NOMO-1 treated with DMSO at 0.1 percent for 48 hours (cell line): ENCODE data around the gene PITPNM3.
"Not testable (repeated sequence)": the region's sequence is repeated elsewhere in the genome, so short reads cannot be mapped to it uniquely, and the experiment has no call there.

Experiments used
- DNase-seq: peaks from one replicate; lab custom pipeline; 2025; ENCODE audit not compliant: unreplicated experiment; lab: John Stamatoyannopoulos, UW

PITPNM3 gene

DNA sequence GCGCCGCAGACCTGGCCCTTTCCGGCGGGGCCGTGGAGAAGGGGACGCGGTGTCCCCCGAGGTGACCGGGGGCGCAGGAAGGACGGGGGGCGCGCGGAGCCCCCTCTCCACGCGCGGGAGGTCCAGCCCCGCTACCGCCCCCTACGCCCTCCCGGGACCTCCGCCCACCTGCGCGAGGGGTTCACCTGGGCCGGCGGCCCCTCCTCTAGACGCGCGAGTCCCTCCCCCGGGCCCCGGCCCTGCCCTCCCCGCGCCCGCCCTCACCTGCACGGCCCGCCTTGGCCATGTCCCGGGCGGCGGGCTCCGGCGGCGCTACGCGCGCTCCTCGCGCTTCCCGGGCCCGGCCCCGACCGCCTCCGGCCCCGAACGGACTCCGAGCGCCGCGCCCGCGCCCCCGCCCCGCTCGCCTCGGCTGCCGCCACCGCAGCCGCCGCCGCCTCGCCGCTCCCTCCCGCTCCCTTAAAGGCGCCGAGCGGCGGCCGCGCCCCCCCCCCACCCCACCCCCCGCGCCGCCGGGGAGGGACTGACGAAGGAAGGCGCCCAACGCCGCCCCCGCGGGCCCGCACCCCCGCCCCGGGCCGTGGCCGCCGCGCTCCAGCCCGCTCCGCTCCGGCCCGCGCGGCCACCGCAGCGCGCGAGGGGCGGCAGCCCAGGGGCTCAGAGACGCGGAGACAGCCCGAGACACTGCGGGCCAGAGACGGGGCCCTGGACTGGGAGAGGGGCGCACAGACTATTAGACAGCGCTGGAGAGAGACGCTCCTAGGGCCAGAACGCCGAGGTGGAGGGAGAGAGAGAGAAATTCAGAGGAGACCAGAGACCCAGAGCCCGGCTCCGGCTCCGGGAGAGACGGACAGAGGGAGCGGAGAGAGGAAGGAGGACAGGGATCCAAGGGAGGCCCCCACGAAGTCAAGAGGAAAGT is at the start of gene PITPNM3:
PITPNM3 (minus strand) TSS at position 435 of the 919 bp plus-strand sequence; CDS start at position 286, 149 bp downstream.
- no peak for DNase-seq

GRCh38 chr17:6605142-6605541 is 48.8 kb upstream of the PITPNM3 start:
- no peak for DNase-seq

DNA sequence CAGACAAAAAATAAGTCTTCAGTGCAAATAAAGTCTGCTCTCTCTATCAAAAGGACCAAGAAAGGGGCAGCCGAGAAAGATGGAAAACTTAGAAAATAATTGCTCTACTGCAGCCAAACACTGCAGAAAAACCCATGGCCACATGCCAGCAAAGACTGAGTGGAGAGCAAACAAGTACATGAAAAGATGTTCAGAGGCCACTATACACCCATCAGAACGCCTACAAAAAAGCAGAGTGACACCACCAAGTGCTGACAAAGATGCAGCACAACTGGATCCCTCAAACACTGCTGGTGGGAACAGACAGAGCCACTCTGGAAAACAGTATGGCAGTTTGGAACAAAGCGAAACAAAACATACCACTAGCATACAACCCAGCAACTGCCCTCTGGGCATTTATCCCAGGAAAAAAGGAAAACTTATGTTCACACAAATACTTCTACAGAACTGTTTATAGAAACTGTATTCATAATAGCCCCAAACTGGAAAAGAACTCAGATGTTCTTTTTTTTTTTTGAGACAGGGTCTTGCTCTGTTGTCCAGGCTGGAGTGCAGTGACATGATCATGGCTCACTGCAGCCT is 47.5 kb upstream of the PITPNM3 start:
- DNase-seq = no peak

- DNase-seq = no peak
Measured at GRCh38 chr17:6602141-6602540, 45.8 kb upstream of the PITPNM3 start.

- peak; percentile 85 for DNase-seq
Measured at GRCh38 chr17:6599364-6599763, 43.0 kb upstream of the PITPNM3 start.

DNA sequence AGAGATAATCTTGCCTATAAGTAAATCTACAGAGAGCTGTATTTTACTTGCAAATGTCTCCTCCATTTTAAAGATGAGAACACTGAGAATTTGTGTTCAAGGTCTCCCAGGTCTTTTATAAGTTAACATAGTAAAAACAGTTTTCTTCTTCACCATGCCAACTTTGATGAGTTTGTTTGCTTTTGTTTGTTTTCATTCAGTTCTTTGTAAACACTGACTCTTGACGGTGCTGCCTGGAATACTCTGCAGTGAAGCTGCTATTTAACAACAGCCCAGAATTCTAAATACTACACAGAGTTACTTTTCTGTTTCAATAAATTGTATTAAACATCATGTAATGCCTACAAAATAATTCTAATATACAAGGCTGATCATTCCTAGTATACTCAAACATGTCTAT is 41.4 kb upstream of the PITPNM3 start:
- DNase-seq = no peak

DNA sequence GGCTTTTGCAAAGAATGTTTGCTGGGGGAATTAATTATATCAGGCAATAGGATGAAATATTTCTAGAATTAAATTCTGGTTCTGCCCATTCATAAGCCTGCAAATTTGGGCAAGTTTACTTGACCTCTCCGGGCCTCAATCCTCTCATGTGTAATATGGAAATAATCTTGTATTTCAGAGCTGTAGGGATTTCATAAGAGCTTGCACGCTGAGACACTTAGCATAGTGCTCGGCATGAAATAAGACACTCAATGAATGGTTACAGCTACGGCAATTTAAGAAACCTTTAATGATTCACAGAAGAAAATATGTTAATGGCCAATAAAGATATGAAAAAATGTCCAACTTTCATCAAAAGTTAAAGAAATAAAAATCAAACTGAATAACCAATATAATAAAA is 40.6 kb upstream of the PITPNM3 start:
- no peak for DNase-seq

GRCh38 chr17:6596511-6596910 is 40.2 kb upstream of the PITPNM3 start:
- no peak for DNase-seq

DNA sequence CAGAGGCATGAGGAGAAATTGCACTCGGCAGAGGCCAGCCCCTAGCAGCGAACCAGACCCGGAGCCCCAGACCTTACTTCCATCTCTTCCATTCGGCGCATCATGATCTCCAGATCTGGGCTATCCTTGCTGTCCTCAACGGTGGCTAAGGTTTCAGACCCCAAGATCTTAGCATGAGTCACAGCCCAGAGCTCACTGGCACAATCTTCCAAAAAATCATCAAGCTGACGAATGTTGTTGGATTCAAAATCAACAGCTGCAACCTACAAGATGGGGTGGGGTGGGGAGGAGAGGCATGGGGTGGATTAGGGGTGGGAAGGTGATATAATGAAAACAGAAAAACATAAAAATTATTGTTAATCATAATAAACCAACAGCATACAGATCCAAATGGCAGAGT is 39.7 kb upstream of the PITPNM3 start:
- no peak for DNase-seq

DNA sequence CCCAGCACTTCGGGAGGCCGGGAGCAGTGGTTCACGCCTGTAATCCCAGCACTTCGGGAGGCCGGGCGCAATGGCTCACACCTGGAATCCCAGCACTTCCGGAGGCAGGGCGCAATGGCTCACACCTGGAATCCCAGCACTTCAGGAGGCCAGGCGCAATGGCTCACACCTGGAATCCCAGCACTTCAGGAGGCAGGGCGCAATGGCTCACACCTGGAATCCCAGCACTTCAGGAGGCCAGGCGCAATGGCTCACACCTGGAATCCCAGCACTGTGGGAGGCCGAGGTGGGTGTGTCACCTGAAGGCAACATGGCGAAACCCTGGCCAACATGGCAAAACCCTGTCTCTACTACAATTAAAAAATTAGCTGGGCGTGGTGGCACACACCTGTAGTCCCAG is 37.0 kb upstream of the PITPNM3 start:
- not testable (repeated sequence) for DNase-seq

DNA sequence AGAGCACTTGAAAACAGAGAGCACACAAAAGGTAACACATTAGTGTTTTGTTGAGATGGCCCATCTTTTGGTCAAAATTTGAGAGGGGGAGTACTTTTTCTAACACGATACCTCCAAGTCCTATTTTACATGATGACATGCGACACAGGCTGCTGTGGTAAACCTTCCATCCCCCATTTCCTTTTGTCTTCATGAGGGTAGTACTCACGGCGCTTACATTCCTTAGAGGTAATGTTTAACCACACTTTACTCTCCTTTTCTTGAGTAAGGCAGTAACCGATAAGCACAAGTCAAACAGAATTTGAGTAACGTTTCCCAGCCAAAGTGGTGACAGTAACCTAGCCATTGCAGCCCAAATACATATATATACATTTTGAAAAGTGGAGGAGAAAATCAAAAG is 35.8 kb upstream of the PITPNM3 start:
- no peak for DNase-seq

GRCh38 chr17:6591599-6592158 is 35.3 kb upstream of the PITPNM3 start:
- no peak for DNase-seq

GRCh38 chr17:6589266-6589946 is 33.1 kb upstream of the PITPNM3 start:
- no peak for DNase-seq

DNA sequence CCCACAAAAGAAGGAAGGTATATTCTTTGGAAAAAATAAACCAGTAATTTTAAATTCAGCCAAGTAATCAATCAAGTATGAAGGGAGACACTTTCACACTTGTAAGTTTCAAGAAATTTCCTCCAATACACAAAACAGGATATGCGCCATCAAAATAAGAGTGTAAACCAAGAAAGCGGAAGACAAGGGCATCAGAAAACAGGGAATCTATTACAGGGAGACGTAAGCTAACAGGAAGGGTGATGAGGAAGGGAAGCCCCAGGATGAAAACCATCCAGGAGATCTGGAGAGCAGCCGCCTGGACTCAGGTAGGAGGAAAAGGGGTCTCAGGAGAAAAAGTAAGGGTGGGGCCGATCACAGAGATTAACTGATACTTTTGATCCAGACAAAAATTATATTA is 31.8 kb upstream of the PITPNM3 start:
- DNase-seq = no peak

DNA sequence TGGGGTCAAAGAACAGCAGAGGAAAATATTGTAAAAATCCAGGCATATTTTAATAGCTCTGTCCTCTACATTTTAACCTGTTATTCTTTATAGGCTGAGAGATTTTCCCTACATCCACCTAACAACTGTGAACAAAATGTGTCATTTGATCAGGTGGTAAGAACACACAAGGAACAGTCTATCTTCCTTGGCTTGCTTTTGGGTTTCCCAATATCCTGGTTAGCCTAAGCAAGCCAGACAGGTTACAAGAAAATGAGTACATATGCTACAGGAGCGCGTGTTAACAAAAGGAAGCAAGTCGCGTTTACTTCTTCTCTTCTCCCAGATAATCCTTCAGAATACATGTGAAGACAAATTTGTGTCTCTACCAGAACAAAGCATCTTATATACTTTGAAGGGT is 31.0 kb upstream of the PITPNM3 start:
- DNase-seq = no peak

- no peak for DNase-seq
Measured at GRCh38 chr17:6583411-6583810, 27.1 kb upstream of the PITPNM3 start.

- no peak for DNase-seq
Measured at GRCh38 chr17:6580625-6581024, 24.3 kb upstream of the PITPNM3 start.

DNA sequence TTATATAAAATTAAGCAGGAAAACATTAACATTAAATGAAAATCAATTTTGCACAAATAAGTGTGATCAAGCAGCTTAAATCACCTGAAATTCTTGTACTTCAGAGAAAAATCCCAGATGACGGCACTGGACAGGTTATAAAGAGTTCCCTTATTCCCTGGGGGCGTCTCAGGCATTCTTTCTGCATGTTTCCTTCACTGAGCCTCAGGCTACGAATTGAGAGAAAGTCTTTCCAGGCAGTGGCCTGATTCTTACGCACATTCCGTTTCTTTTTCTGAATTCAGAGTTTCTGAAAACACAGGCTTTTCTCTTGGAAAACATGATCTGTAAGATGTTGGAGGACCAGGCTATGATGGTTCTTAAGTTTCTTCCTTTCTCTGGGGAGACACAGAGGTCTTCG is 22.1 kb upstream of the PITPNM3 start:
- no peak for DNase-seq

DNA sequence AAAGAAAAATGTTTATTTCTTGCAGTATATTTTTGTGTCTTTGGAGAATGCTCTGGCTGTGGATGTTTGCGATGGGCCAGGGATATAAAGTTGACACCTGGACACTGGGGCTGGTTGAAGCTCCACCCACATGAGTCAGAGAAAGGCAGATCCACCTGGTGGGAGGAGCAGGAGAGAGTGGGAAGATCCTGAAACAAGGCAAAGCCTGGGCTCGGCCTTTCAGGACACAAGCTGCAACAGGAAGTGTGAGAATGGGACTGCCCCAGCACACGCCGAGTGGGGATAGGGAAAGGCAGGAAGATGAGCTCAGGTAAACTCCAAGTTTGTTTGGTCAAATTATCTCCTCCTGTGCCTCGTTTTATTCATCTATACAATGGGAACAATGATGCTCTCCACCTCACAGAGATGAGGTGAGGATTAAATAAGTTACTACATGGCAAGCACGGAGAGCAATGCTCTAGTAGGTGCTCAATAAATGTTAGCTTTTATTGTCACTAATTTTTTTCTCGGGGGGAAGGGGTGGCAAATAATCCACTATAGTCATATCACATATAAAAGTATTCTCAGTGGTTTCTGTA is 21.4 kb upstream of the PITPNM3 start:
- DNase-seq = no peak

- no peak for DNase-seq
Measured at GRCh38 chr17:6576038-6576785, 19.9 kb upstream of the PITPNM3 start.

- no peak for DNase-seq
Measured at GRCh38 chr17:6575596-6575988, 19.2 kb upstream of the PITPNM3 start.
